HepG2 (cell line): ENCODE measurements around the gene CMIP. TPM values are rescaled to one million over a fixed set of nuclear protein-coding genes. Genes with fewer than 3 reads are reported as not detected.

ENCODE experiments used
- ATAC-seq: fragments of 200-7000 bp; cut with Tn5 transposase; 3 replicates; pipeline ENCODE4 v1.9.1; 2020; ENCODE audit warnings: mild to moderate bottlenecking, moderate library complexity
- BruUV-seq: library from RNA; stranded (reverse); fragments of 400-500 nt; replicated peaks from 2 replicates; lab custom pipeline; 2021; lab: Mats Ljungman, UMichigan
- CTCF ChIA-PET: fragments of 300-600 bp; formaldehyde crosslinking; extraction: SDS; loops from one replicate; lab custom pipeline; 2021; ENCODE audit warnings: low total read pairs, inconsistent platforms, low intra/inter-chr PET ratio; lab: Yijun Ruan, JAX
- POLR2A ChIA-PET: fragments of 350-600 bp; sonication (Branson Sonifier 250); formaldehyde crosslinking; loops from one replicate; lab custom pipeline; 2020; ENCODE audit warnings: antibody characterized with exemption, inconsistent platforms; lab: Yijun Ruan, JAX
- DNase-seq: peaks from one replicate; pipeline ENCODE4 v3.0.0-alpha.2; 2015; ENCODE audit warnings: low spot score
- FAIRE-seq: peaks from 3 replicates; lab custom pipeline; 2011; peaks lifted over from hg19 to GRCh38; lab: Jason Lieb, UNC
- H2AFZ ChIP-seq: one replicate; pipeline ENCODE4 v1.6.1; 2011; ENCODE audit warnings: low read length, inconsistent platforms
- H3K27ac ChIP-seq: fragments of 300-600 bp; 3 replicates; pipeline ENCODE4 v1.8.0; 2011; ENCODE audit warnings: mixed run types, mild to moderate bottlenecking, mixed read lengths, low read length, inconsistent platforms; ENCODE audit not compliant: insufficient read depth; ENCODE audit errors: extremely low read length
- H3K27me3 ChIP-seq, 2 experiments: fragments of 200-600 bp in 1 of 2; 2 replicates in 1 of 2; 3 replicates in 1 of 2; pipeline versions ENCODE4 v1.6.0 to v1.8.0; 2011; ENCODE audit warnings: low read length in 2 of 2, mild to moderate bottlenecking in 2 of 2, moderate library complexity in 2 of 2, inconsistent platforms in 1 of 2; ENCODE audit not compliant: insufficient read depth in 2 of 2, control insufficient read depth in 1 of 2
- H3K36me3 ChIP-seq, 2 experiments: fragments of 200-600 bp in 1 of 2; replicated peaks in 1 of 2; 2 replicates in 1 of 2; 3 replicates in 1 of 2; pipeline versions ENCODE4 v1.5.1 to v1.8.0; 2011; ENCODE audit warnings: low read length in 2 of 2, inconsistent platforms in 1 of 2; ENCODE audit not compliant: insufficient read depth in 2 of 2, control insufficient read depth in 1 of 2
- H3K4me1 ChIP-seq: 2 replicates; pipeline ENCODE4 v1.5.1; 2012; ENCODE audit warnings: low read length, inconsistent platforms; ENCODE audit not compliant: insufficient read depth
- H3K4me2 ChIP-seq: 2 replicates; pipeline ENCODE4 v1.6.0; 2011; ENCODE audit warnings: low read depth, low read length, inconsistent platforms
- H3K4me3 ChIP-seq, 3 experiments: fragments of 200-600 bp in 1 of 3; sonication (generic), shearing (Covaris generic) in 1 of 3; replicated peaks in 1 of 3; 2 replicates each; pipeline ENCODE4 v1.5.1; 2011 to 2016; ENCODE audit warnings: low read length in 3 of 3, inconsistent platforms in 2 of 3, low read depth in 2 of 3, mild to moderate bottlenecking in 2 of 3, control low read depth in 1 of 3, mixed read lengths in 1 of 3; ENCODE audit not compliant: insufficient read depth in 1 of 3
- H3K79me2 ChIP-seq: one replicate; pipeline ENCODE4 v1.6.1; 2011; ENCODE audit warnings: low read length, inconsistent platforms; ENCODE audit not compliant: insufficient read depth
- H3K9ac ChIP-seq: 2 replicates; pipeline ENCODE4 v1.6.0; 2011; ENCODE audit warnings: mild to moderate bottlenecking, low read depth, low read length, inconsistent platforms; ENCODE audit not compliant: insufficient read depth
- H3K9me3 ChIP-seq: 2 replicates; pipeline ENCODE4 v1.5.1; 2012; ENCODE audit warnings: mild to moderate bottlenecking, low read length
- H4K20me1 ChIP-seq: 2 replicates; pipeline ENCODE4 v1.6.0; 2011; ENCODE audit warnings: inconsistent platforms, mild to moderate bottlenecking, low read length, moderate library complexity; ENCODE audit not compliant: insufficient read depth
- FOXK1 ChIP-seq: sonication (generic); formaldehyde crosslinking; IDR thresholded peaks from 2 replicates; pipeline ENCODE4 v1.4.0; 2020; ENCODE audit warnings: low read depth, missing genetic modification reagents, borderline replicate concordance
- GABPB1 ChIP-seq: IDR thresholded peaks from 2 replicates; pipeline ENCODE4 v1.6.1; 2016; ENCODE audit warnings: mild to moderate bottlenecking, missing genetic modification reagents, moderate library complexity, missing compliant biosample characterization
- GPN1 ChIP-seq: sonication (generic); formaldehyde crosslinking; IDR thresholded peaks from 2 replicates; pipeline ENCODE4 v1.5.1; 2020; ENCODE audit warnings: missing genetic modification reagents, borderline replicate concordance
- KMT2A ChIP-seq: sonication (generic); formaldehyde crosslinking; IDR thresholded peaks from 2 replicates; pipeline ENCODE4 v1.4.0; 2020; ENCODE audit warnings: missing genetic modification reagents
- MAX ChIP-seq: IDR thresholded peaks from 2 replicates; pipeline ENCODE4 v1.6.1; 2012; ENCODE audit warnings: inconsistent platforms
- SAP130 ChIP-seq: IDR thresholded peaks from 2 replicates; pipeline ENCODE4 v1.6.1; 2016; ENCODE audit warnings: low read depth
- ZNF333 ChIP-seq: sonication (generic); formaldehyde crosslinking; IDR thresholded peaks from 2 replicates; pipeline ENCODE4 v1.4.0; 2020; ENCODE audit warnings: mild to moderate bottlenecking, missing genetic modification reagents, borderline replicate concordance
- ZNF354B ChIP-seq: sonication (generic); formaldehyde crosslinking; IDR thresholded peaks from 2 replicates; pipeline ENCODE4 v1.8.0; 2022; ENCODE audit warnings: mild to moderate bottlenecking, missing genetic modification reagents
- ZNF563 ChIP-seq: sonication (generic); formaldehyde crosslinking; IDR thresholded peaks from 2 replicates; pipeline ENCODE4 v1.8.0; 2022; ENCODE audit warnings: mild to moderate bottlenecking, moderate library complexity, missing genetic modification reagents
- ZNF616 ChIP-seq: sonication (generic); formaldehyde crosslinking; IDR thresholded peaks from 2 replicates; pipeline ENCODE4 v1.5.0; 2020; ENCODE audit warnings: low read depth, mild to moderate bottlenecking, missing genetic modification reagents
- WGBS: methylation state at CpG from one replicate; pipeline ENCODE4 v1.1.6; 2017; ENCODE audit warnings: low lambda C conversion rate; 5-methylcytosine and 5-hydroxymethylcytosine counted together
- in situ Hi-C: cut with HindIII; loops from 2 replicates; pipeline ENCODE4 v1.10.0; 2017; ENCODE audit warnings: low pct_unique_long_range_greater_than_20kb; ENCODE audit not compliant: extremely low pct_ligation_motif_present
- intact Hi-C: fragments of 100-400 bp; cut with micrococcal nuclease; formaldehyde crosslinking; loops from one replicate; pipeline ENCODE4 v1.10.0; 2022; ENCODE audit not compliant: unreplicated experiment
- polyA plus RNA-seq, 8 experiments: library from polyadenylated mRNA; depleted of rRNA in 3 of 8; stranded (reverse) in 7 of 8; unstranded in 1 of 8; fragments of >200 nt; fragmentation: Illumina TruSeq in 4 of 8; extraction: Trizol in 4 of 8; gene quantifications; 2 replicates each; pipeline versions ENCODE4 v1.2.1 to v1.2.3, GENCODE V29; 2011 to 2016; ENCODE audit warnings: low read depth in 4 of 8, missing spikeins in 1 of 8, mixed read lengths in 1 of 8; ENCODE audit not compliant: insufficient read depth in 1 of 8
- total RNA-seq, 5 experiments: library from RNA; depleted of rRNA; stranded (reverse); fragments of >200 nt; fragmentation: Illumina TruSeq; extraction: Trizol; gene quantifications; 2 replicates each; pipeline ENCODE4 v1.2.3, GENCODE V29; 2016; ENCODE audit warnings: low read depth in 1 of 5
- TF ChIP-seq, protein P1 (sequence below): IDR thresholded peaks from 2 replicates; pipeline ENCODE4 v1.6.1; 2016; ENCODE audit warnings: missing compliant biosample characterization, missing genetic modification reagents, borderline replicate concordance
- TF ChIP-seq, protein P2 (sequence below): sonication (generic); formaldehyde crosslinking; IDR thresholded peaks from 2 replicates; pipeline ENCODE4 v1.5.1; 2020; ENCODE audit warnings: mild to moderate bottlenecking, missing genetic modification reagents, moderate library complexity
- TF ChIP-seq, protein P3 (sequence below): sonication (generic); formaldehyde crosslinking; IDR thresholded peaks from 2 replicates; pipeline ENCODE4 v1.5.0; 2020; ENCODE audit warnings: mild to moderate bottlenecking, missing genetic modification reagents, moderate library complexity

The CMIP gene
- total and polyA plus RNA-seq, 2 of the 13 experiments (the other 11 are each of a cell fraction or from before 2014, with no cell fraction given): 10.9 to 18.1 TPM

DNA sequence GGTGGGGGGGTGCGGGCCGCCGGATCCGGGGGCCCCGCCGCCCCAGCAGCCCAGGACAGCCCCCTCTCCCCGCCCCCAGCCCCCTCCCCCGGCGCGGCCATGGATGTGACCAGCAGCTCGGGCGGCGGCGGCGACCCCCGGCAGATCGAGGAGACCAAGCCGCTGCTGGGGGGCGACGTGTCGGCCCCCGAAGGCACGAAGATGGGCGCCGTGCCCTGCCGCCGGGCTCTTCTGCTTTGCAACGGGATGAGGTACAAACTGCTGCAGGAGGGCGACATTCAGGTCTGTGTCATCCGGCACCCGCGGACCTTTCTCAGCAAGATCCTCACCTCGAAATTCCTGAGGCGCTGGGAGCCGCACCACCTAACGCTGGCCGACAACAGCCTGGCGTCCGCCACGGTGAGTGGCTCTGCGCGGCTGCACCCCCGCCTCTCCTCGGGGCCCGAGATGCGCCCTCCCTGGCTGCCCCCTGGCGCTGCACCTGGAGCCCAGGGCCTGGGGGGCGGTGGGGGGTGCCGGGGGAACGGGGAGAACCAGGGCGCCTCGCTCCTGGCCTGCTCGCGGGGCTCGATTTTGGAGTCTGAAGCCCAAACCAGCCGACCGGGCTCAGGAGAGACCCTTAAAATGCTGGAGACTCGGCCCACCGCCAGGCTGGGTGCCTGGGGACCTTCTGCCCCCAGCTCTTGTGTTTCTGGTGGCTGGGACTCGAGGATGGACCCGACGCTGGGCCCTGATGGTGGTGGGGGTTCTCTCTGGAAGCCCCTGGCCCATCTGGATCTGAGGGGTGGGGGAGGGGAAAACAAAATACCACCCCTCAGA, 744 bp downstream of the CMIP start:
- DNase-seq (no peak), FAIRE-seq (no peak), ATAC-seq (peak; percentile 1; the same call in 1 of the 3 replicates)
- in situ Hi-C loops: no loop called here
- intact Hi-C loops: no loop called here
- Histone ChIP-seq H3K4me1 (peaks cover 54% of the 10 kb centered on the region), H3K79me2 (peaks cover 52% of the 10 kb centered on the region), H3K36me3 (no peaks in the 10 kb centered on the region; a peak in 1 of 5 replicates), H3K27ac (peak overlapping the region; percentile 89), H3K4me3 (peak overlapping the region; percentile 92 to 99 (median 93)), H4K20me1 (peaks cover 4% of the 10 kb centered on the region; the same call in 1 of the 2 replicates), H3K9me3 (no peaks in the 10 kb centered on the region), H2AFZ (no peak overlapping the region), H3K9ac (peak overlapping the region; percentile 92), H3K4me2 (peak overlapping the region; percentile 97), H3K27me3 (peaks cover 2 to 19% of the 10 kb centered on the region in 2 experiments; a peak in 3 of 5 replicates)
- WGBS: 1% methylated on average over 19 of the region's 62 CpGs
- CTCF ChIA-PET: no interaction called here
- no TSS peak for BruUV-seq
- POLR2A ChIA-PET: interaction anchor here (0.5 to 4.8 kb wide), 11 partner anchors 12 to 157 kb away, joined by 3 to 61 read pairs (median 3); no protein-coding TSS in a partner anchor
- TF ChIP-seq KMT2A (CRISPR knock-in tag) (0 out of 2 replicates have a peak, but pooled peaks have one; percentile 27), SAP130 (CRISPR knock-in tag) (peak; percentile 38; the same call in 1 of the 2 replicates), FOXK1 (CRISPR knock-in tag) (peak; percentile 45; the same call in 1 of the 2 replicates), ZNF333 (CRISPR knock-in tag) (no peak), GPN1 (CRISPR knock-in tag) (peak; percentile 45; the same call in 1 of the 2 replicates), GABPB1 (peak; percentile 43; the same call in 1 of the 2 replicates), ZNF354B (CRISPR knock-in tag) (no peak), ZNF563 (peak; percentile 45; the same call in 1 of the 2 replicates), ZNF616 (no peak), MAX (peak; percentile 17; the same call in 1 of the 2 replicates)
- TF ChIP-seq, protein P1, sequence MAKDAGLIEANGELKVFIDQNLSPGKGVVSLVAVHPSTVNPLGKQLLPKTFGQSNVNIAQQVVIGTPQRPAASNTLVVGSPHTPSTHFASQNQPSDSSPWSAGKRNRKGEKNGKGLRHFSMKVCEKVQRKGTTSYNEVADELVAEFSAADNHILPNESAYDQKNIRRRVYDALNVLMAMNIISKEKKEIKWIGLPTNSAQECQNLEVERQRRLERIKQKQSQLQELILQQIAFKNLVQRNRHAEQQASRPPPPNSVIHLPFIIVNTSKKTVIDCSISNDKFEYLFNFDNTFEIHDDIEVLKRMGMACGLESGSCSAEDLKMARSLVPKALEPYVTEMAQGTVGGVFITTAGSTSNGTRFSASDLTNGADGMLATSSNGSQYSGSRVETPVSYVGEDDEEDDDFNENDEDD (CRISPR knock-in tag): no peak
- TF ChIP-seq, protein P2, sequence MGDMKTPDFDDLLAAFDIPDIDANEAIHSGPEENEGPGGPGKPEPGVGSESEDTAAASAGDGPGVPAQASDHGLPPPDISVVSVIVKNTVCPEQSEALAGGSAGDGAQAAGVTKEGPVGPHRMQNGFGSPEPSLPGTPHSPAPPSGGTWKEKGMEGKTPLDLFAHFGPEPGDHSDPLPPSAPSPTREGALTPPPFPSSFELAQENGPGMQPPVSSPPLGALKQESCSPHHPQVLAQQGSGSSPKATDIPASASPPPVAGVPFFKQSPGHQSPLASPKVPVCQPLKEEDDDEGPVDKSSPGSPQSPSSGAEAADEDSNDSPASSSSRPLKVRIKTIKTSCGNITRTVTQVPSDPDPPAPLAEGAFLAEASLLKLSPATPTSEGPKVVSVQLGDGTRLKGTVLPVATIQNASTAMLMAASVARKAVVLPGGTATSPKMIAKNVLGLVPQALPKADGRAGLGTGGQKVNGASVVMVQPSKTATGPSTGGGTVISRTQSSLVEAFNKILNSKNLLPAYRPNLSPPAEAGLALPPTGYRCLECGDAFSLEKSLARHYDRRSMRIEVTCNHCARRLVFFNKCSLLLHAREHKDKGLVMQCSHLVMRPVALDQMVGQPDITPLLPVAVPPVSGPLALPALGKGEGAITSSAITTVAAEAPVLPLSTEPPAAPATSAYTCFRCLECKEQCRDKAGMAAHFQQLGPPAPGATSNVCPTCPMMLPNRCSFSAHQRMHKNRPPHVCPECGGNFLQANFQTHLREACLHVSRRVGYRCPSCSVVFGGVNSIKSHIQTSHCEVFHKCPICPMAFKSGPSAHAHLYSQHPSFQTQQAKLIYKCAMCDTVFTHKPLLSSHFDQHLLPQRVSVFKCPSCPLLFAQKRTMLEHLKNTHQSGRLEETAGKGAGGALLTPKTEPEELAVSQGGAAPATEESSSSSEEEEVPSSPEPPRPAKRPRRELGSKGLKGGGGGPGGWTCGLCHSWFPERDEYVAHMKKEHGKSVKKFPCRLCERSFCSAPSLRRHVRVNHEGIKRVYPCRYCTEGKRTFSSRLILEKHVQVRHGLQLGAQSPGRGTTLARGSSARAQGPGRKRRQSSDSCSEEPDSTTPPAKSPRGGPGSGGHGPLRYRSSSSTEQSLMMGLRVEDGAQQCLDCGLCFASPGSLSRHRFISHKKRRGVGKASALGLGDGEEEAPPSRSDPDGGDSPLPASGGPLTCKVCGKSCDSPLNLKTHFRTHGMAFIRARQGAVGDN (CRISPR knock-in tag): peak; percentile 63
- TF ChIP-seq, protein P3, sequence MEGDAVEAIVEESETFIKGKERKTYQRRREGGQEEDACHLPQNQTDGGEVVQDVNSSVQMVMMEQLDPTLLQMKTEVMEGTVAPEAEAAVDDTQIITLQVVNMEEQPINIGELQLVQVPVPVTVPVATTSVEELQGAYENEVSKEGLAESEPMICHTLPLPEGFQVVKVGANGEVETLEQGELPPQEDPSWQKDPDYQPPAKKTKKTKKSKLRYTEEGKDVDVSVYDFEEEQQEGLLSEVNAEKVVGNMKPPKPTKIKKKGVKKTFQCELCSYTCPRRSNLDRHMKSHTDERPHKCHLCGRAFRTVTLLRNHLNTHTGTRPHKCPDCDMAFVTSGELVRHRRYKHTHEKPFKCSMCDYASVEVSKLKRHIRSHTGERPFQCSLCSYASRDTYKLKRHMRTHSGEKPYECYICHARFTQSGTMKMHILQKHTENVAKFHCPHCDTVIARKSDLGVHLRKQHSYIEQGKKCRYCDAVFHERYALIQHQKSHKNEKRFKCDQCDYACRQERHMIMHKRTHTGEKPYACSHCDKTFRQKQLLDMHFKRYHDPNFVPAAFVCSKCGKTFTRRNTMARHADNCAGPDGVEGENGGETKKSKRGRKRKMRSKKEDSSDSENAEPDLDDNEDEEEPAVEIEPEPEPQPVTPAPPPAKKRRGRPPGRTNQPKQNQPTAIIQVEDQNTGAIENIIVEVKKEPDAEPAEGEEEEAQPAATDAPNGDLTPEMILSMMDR (CRISPR knock-in tag): peak; percentile 43
